ENCODE results near the gene RNFT1.
"Not testable (repeated sequence)": the region's sequence is repeated elsewhere in the genome, so short reads cannot be mapped to it uniquely, and the experiment has no call there.

The RNFT1 gene

DNA sequence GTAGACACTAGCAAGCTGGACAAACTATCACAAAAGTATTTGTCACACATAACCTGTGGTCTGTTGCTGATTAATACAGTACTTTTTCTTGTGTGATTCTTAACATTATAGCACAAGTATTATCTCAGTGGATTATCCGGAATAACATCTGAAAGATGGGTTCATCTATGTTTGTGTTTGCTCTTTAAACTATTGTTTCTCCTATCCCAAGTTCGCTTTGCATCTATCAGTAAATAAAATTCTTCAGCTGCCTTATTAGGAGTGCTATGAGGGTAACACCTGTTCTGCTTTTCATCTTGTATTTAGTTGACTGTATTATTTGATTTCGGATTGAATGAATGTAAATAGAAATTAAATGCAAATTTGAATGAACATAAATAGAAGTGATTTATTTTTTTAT lies 14.5 kb downstream of the RNFT1 start:
- H3K4me1 Mint-ChIP-seq, result peaks cover 20% of the 10 kb centered on the region
- H3K9me3 Mint-ChIP-seq, result no peaks in the 10 kb centered on the region
- H3K4me3 Mint-ChIP-seq, result no peak overlapping the region
- DNase-seq (no peak), ATAC-seq (no peak)
- no peak overlapping the region for H3K27ac Mint-ChIP-seq
- no peaks in the 10 kb centered on the region for H3K27me3 Mint-ChIP-seq

DNA sequence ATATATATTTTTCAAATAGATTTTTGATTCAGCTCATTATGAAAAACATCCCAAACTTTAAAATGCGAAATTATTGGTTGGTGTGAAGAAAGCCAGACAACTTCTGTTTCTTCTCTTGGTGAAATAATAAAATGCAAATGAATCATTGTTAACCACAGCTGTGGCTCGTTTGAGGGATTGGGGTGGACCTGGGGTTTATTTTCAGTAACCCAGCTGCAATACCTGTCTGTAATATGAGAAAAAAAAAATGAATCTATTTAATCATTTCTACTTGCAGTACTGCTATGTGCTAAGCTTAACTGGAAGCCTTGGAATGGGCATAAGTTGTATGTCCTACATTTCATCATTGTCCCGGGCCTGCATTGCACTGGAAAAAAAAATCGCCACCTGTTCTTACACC lies 17.2 kb downstream of the RNFT1 start:
- H3K9me3 Mint-ChIP-seq, H3K27me3 Mint-ChIP-seq: not testable (repeated sequence)
- H3K27ac Mint-ChIP-seq, result peak overlapping the region; percentile 29 to 68
- ATAC-seq (peak; percentile 89), DNase-seq (peak; percentile 12 to 46)
- H3K4me3 Mint-ChIP-seq, result peak overlapping the region in 1 of 2 donors; percentile 7
- peaks cover 23% of the 10 kb centered on the region for H3K4me1 Mint-ChIP-seq

DNA sequence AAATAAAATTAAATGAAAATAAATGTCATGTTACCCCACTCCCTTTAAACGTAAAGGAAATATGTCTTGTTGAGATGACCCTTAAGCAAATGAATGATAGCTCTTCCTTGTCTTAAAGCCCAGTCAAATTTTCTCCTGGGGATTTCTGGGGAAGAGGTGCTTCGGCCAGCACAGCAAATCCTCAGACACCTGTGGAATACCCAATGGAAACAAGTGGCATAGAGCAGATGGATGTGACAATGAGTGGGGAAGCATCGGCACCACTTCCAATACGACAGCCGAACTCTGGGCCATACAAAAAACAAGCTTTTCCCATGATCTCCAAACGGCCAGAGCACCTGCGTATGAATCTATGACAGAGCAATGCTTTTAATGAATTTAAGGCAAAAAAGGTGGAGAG lies 18.1 kb downstream of the RNFT1 start:
- not testable (repeated sequence) for H3K4me3 Mint-ChIP-seq, DNase-seq, H3K9me3 Mint-ChIP-seq, ATAC-seq, H3K27me3 Mint-ChIP-seq
- H3K27ac Mint-ChIP-seq, result peak overlapping the region in 1 of 2 donors; percentile 58
- peaks cover 29% of the 10 kb centered on the region for H3K4me1 Mint-ChIP-seq

DNA sequence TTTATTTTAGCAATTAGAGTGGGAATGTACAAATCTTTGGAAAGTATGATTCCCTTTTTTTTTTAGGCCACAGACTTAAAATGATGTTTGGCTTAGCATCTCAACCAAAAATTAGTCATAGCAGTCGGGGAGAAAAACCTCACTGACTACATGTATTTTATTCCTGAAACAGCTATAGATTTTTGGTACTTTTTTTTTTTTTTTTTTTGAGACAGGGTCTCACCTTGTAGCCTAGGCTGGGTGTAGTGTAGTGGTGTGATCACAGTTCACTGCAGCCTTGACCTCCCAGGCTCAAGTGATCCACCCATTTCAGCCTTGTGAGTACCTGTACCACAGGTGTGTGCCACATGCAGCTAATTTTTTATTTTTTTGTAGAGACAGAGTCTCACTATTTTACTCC lies 23.4 kb downstream of the RNFT1 start:
- Mint-ChIP-seq H3K4me3 (peak overlapping the region; percentile 13 to 39), H3K9me3 (no peaks in the 10 kb centered on the region), H3K4me1 (peaks cover 46% of the 10 kb centered on the region), H3K27ac (peak overlapping the region; percentile 78 to 94), H3K27me3 (no peaks in the 10 kb centered on the region)
- DNase-seq (no peak), ATAC-seq (no peak)

DNA sequence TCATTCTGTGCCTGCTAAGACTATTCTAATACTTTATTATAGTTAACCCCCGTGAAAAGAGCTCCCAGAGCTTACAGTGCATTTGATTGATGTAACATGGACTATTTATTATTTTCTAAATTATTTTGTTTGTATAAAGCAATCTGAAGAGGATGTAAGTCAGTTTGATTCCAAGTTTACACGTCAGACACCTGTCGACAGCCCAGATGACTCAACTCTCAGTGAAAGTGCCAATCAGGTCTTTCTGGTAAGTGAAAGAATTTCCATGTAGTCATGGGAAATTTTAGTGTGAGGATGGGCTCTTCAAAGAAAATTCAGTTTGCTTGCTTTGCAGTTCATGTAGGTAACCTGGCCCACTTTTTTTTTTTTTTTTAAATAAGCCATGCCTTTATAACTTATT lies 23.8 kb downstream of the RNFT1 start:
- Mint-ChIP-seq H3K4me3 (peak overlapping the region in 1 of 2 donors; percentile 39), H3K27ac (peak overlapping the region; percentile 78 to 94), H3K4me1 (peaks cover 42% of the 10 kb centered on the region)
- H3K27me3 Mint-ChIP-seq, H3K9me3 Mint-ChIP-seq, ATAC-seq: not testable (repeated sequence)
- DNase-seq, result peak; percentile 15 to 50

DNA sequence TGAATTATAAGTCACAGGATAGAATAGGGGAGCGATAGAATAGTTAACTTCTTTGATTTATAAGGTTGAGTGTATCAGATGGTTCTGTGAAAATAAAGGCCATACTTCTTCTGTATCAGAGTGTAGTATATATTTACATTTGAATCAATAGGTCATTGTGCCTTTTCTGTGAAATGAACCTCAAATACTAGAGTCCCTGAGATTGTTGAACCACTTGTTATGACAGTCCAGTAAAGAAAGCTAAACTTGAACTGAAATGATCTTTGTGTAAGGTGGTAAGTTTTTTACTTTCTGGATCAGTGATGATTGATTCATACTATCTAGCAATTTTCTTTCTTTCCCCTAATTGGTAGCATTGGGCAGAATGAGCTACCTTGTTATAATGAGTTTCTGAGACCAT lies 31.2 kb downstream of the RNFT1 start:
- ATAC-seq, H3K27ac Mint-ChIP-seq: not testable (repeated sequence)

DNA sequence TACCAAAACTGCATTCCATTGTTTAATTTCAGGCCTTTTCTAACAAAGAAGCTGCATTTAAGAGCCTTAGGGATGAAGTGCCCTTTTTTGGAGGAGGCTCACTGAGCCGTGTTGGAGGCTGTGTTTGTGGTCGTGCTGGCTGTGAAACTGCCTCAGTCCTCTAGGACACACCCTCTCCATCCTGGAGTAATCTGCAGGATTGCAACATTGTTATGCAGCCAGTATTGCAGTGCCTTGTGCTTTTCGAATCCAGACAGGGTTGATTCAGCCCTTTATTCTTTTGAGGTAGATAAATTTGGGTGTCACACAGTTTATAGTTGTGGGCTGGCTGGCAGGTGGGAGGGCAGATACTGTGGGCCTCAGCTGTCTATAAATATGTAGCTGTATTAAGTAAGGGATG lies 33.8 kb downstream of the RNFT1 start:
- not testable (repeated sequence) for H3K27ac Mint-ChIP-seq, H3K4me1 Mint-ChIP-seq, H3K27me3 Mint-ChIP-seq, H3K9me3 Mint-ChIP-seq, H3K4me3 Mint-ChIP-seq, ATAC-seq, DNase-seq

More for the DNA sequence above, 31.2 kb downstream of the RNFT1 start:
- H3K4me3 Mint-ChIP-seq, H3K27me3 Mint-ChIP-seq, DNase-seq, H3K9me3 Mint-ChIP-seq, H3K4me1 Mint-ChIP-seq: not testable (repeated sequence)

DNA sequence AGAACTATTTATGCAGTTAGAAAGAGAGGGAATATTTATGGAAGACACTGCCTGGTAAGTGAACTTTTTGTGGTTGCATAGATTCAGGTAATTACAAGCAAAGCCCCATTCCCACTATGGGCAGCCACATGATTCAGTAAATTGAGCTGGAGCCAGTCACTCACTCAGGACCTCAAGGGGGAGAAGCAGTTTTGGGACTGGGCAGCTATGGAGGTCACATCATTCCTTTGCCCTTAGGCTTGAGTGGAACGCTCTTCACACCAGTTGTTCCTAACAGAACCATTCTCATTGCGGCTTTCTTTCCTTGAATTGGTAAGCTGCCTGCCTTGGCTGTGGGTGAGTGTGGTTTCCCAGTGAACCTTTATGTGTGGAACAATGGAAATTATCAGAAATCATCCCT lies 34.4 kb downstream of the RNFT1 start:
- not testable (repeated sequence) for H3K4me3 Mint-ChIP-seq, H3K27me3 Mint-ChIP-seq, DNase-seq, ATAC-seq, H3K9me3 Mint-ChIP-seq, H3K4me1 Mint-ChIP-seq
- H3K27ac Mint-ChIP-seq, result peak overlapping the region in 1 of 2 donors; percentile 34

DNA sequence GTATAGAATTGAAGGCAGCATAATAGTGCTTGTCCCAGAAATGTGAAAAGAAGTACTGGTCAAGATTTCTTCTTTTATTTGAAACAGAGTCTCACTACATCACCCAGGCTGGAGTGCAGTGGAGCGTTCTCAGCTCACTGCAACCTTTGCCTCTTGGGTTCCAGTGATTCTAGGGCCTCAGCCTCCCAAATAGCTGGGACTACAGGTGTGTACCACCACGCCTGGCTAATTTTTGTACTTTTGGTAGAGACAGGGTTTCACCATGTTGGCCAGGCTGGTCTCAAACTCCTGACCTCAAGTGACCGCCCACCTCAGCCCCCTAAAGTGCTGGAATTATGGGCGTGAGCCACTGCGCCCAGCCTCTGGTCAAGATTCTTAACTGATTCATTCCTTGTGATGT lies 43.9 kb downstream of the RNFT1 start:
- H3K27me3 Mint-ChIP-seq, H3K27ac Mint-ChIP-seq, H3K4me1 Mint-ChIP-seq, H3K9me3 Mint-ChIP-seq, H3K4me3 Mint-ChIP-seq, DNase-seq, ATAC-seq: not testable (repeated sequence)

DNA sequence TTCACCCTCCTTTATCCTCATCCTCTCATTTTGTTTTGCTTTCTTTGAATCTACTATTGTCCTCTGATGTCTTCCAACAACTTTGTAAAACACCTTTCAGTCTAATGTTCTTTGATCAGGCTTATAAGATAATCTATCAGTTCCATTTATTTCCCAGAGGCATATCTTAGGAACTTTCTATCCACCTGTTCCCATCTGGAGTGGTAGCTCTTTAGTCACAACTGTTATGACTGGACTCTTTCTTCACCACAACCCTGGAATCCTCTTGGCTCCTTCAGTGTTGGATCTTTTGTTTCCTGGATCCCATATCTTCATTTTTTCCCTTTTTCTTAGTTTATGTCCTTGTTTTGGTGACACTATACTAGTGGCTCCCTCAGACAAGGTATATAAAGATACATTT lies 48.1 kb downstream of the RNFT1 start:
- no peaks in the 10 kb centered on the region for H3K27me3 Mint-ChIP-seq
- no peak overlapping the region for H3K27ac Mint-ChIP-seq
- no peak for ATAC-seq
- no peak for DNase-seq
- H3K4me1 Mint-ChIP-seq, result no peaks in the 10 kb centered on the region
- no peaks in the 10 kb centered on the region for H3K9me3 Mint-ChIP-seq
- H3K4me3 Mint-ChIP-seq, result no peak overlapping the region

DNA sequence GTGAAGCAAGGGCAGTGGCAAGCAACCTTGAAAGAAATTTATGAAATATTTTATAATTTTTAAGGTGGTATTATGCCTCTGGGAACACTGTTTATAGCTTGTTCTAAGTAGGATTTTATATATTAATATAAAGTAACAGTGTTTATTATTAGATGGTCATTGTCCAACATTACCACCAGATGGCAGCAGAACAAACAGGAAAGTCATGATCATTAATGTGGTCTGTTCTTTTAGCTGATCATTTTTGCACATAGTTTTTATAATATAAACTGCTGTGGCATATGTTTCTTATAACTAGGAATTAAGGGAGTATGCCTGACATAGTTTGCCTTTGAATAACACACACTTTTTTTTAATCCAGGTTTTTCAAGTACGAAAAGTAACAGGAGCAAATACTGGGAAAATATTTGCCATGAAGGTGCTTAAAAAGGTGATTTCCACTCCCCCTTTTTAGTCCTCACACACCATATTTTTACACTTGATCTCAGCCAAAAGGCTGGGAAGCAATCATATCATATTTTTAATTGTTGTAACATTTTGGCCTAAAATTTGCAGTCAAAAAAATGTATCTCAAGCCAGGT lies 50.2 kb downstream of the RNFT1 start:
- DNase-seq, result no peak
- H3K27ac Mint-ChIP-seq, result no peak overlapping the region
- no peak overlapping the region for H3K4me3 Mint-ChIP-seq
- ATAC-seq, result peak; percentile 54
- H3K27me3 Mint-ChIP-seq, result no peaks in the 10 kb centered on the region
- H3K9me3 Mint-ChIP-seq, result no peaks in the 10 kb centered on the region
- H3K4me1 Mint-ChIP-seq, result no peaks in the 10 kb centered on the region

DNA sequence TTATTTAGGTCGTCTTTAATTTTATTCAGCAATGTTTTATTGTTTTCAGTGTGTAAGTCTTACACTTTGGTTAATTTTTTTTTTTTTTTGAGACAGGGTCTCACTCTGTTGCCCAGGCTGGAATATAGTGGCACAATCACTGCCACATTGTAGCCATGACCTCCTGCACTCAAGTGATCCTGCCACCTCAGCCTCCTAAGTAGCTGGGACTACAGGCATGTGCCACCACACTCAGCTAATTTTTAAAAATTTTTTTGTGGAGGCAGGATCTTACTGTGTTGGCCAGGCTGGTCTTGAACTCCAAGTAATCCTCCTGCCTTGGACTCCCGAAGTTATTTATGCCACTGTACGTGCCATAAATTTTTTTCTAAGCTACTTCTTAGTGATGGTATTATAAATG lies 57.1 kb downstream of the RNFT1 start:
- Mint-ChIP-seq H3K9me3 (no peaks in the 10 kb centered on the region), H3K27ac (no peak overlapping the region), H3K4me3 (no peak overlapping the region), H3K27me3 (no peaks in the 10 kb centered on the region), H3K4me1 (peaks cover 20% of the 10 kb centered on the region)
- DNase-seq (no peak), ATAC-seq (no peak)

DNA sequence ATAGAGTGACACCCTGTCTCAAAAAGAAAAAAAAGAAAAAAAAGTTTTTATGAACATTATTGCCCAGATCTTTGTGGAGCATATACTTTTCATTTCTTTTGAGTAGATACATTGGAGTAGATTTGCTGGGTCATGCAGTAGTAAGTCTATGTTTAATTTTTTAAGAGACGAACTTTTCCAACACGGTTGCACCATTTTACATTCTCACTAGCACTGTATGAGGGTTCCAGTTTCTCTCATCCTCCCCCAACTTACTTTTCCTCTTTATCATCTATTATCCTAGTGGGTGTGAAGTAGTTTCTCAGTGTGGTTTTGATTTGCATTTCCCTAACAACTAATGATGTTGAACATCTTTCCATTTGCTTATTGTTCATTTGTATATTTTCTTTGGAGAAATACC lies 61.1 kb downstream of the RNFT1 start:
- H3K4me1 Mint-ChIP-seq, result peaks cover 26% of the 10 kb centered on the region
- no peak for ATAC-seq
- DNase-seq, result no peak
- no peaks in the 10 kb centered on the region for H3K27me3 Mint-ChIP-seq
- H3K4me3 Mint-ChIP-seq, result peak overlapping the region in 1 of 2 donors; percentile 27
- no peaks in the 10 kb centered on the region for H3K9me3 Mint-ChIP-seq
- H3K27ac Mint-ChIP-seq, result peak overlapping the region in 1 of 2 donors; percentile 78
